Testis (tissue), 2 donors: ENCODE measurements around the gene SFXN2.
"Not testable (repeated sequence)": the region's sequence is repeated elsewhere in the genome, so short reads cannot be mapped to it uniquely, and the experiment has no call there.

Source experiments
- CTCF ChIP-seq, 3 experiments: fragments of 450-650 bp in 2 of 3; fragments of 200-600 bp in 1 of 3; sonication (generic) in 1 of 3; IDR thresholded peaks; one replicate each; pipeline ENCODE4 v1.5.1; 2016 to 2019; ENCODE audit warnings: antibody characterized with exemption in 3 of 3, mild to moderate bottlenecking in 2 of 3, moderate library complexity in 1 of 3
- POLR2A ChIP-seq: fragments of 450-650 bp; IDR thresholded peaks from one replicate; pipeline ENCODE4 v1.6.1; 2017; ENCODE audit warnings: antibody characterized with exemption, mild to moderate bottlenecking, moderate library complexity

GRCh38 chr10:102716900-102717565 is 2.6 kb downstream of the SFXN2 start:
- not testable (repeated sequence) for TF ChIP-seq POLR2A; CTCF (IDR thresholded peaks at IDR 0.05)
